Measurements from ENCODE around the gene EEF1A2.

EEF1A2 gene

DNA sequence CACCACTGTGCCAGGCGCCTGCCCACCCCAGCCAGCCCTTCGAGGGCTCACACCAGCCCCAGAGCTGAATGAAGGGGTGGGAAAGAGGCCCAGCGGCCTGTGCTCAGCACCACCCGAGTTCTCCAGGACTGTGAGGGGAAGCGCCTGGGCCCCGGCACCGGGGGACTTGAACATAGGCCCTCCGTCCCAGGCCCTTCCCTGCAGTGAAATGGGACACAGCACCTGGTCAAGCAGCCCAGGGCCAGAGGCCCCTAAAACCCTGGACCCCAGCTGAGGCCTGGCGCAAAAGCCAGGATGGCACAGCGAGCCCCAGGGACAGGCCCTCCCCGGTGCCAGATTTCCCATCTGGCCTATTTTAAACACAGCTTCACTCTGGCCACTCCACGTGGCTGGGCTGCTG lies 30.5 kb downstream of the EEF1A2 start:
- no peak for DNase-seq (ENCODE audit: low read depth)

DNA sequence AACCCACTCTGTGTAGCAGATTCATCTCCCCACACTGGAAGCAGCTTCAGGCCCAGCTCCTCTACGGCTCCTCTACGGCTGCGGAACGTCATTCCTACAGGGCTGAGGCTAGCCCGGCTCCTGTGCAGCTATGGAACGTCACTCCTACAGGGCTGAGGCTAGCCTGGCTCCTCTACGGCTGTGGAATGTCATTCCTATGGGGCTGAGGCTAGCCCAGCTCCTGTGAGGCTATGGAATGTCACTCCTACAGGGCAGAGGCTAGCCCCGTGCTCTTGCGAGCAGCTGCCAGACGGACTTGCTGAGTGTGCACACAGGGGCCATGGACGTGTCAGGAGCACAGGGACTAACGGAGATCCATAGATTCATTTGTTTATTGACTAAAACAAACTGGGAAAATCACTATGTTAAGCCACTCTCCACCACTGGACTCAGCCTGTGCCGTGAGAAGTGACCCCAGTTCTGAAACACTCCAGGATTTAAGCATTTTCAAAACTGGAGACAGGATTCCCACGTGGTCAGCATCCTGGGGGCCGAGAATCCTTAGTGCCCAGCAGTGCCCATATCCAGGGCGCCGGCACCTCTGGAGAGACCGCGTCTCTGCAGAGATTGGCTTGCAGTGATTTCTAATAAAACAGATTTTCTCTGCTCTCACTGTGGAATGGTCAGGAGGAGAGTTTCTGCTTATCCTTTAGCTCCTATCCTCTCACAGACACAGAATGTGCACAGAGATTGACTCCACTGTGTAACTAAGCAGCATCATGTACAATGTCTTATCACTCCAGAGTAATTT lies 31.4 kb downstream of the EEF1A2 start:
- DNase-seq (ENCODE audit: low read depth), result no peak

DNA sequence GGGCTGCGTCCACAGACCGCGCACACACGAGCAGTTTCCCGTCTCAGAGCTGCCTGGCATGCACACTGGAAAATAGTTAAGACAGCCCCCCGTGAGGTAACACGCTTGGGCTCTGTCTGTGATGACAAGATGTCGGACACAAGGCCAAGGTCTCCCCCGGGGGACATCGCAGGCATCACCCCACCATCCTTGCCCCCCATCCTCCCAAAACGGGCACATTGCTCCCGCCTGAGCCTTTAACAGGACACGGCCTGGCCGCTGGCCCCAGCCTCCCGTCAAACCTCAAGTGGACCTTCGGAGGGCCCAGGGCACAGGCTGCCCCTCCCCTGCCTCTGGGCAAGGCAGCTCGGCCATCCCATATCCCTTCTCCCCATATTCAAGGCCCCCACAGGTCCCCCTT lies 32.0 kb downstream of the EEF1A2 start:
- no peak for DNase-seq (ENCODE audit: low read depth)

GRCh38 chr20:63466250-63466825 lies 32.5 kb downstream of the EEF1A2 start:
- DNase-seq (ENCODE audit: low read depth), result no peak

GRCh38 chr20:63465380-63466249 lies 33.3 kb downstream of the EEF1A2 start:
- DNase-seq (ENCODE audit: low read depth), result no peak

GRCh38 chr20:63464289-63464635 lies 34.6 kb downstream of the EEF1A2 start:
- DNase-seq (ENCODE audit: low read depth), result no peak

GRCh38 chr20:63463400-63464288 lies 35.2 kb downstream of the EEF1A2 start:
- no peak for DNase-seq (ENCODE audit: low read depth)

DNA sequence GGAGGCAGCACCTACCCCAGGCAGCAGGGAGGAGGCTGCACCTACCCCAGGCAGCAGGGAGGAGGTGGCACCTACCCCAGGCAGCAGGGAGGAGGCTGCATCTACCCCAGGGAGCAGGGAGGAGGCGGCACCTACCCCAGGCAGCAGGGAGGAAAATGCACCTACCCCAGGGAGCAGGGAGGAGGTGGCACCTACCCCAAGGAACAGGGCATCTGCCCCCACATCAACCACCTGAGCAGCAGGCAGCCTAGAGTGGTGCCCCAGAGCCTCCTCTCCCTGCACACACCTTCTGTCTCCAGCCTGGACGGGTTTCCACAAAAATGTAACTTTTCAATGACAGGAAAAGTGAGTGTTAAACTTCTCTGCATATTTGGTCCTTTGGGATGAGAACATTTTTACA lies 36.6 kb downstream of the EEF1A2 start:
- DNase-seq (ENCODE audit: low read depth), result no peak

DNA sequence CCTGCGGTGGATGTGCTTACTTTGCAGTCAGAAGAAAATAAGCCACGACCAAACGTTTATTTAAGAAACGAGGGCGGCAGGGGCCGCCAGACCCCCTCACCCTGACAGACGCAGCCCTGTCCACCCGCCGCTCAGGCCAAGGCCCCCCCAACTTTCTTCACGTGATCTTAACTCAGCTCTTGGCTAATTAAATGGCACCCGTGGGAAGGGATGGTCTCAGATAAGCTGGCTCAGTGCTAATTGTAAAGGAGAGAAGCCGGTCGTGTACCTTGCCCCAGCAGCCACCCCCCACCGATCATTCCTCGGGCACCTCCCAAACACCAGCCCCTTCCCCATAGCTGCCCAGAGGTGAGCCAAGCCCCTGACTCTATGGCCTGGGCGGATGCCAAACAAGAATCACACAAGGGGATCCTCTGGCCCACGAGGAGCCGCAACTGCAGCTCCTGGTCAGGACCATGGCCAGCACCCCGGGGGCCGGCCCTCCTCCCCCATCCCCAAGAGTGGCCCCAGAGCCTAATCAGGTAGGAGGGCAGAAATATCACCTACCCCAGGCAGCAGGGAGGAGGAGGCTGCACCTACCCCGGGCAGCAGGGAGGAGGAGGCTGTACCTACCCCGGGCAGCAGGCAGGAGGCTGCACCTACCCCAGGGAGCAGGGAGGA lies 37.6 kb downstream of the EEF1A2 start:
- no peak for DNase-seq (ENCODE audit: low read depth)

GRCh38 chr20:63459070-63459380 lies 39.9 kb downstream of the EEF1A2 start:
- no peak for DNase-seq (ENCODE audit: low read depth)

GRCh38 chr20:63458170-63459069 lies 40.5 kb downstream of the EEF1A2 start:
- no peak for DNase-seq (ENCODE audit: low read depth)

DNA sequence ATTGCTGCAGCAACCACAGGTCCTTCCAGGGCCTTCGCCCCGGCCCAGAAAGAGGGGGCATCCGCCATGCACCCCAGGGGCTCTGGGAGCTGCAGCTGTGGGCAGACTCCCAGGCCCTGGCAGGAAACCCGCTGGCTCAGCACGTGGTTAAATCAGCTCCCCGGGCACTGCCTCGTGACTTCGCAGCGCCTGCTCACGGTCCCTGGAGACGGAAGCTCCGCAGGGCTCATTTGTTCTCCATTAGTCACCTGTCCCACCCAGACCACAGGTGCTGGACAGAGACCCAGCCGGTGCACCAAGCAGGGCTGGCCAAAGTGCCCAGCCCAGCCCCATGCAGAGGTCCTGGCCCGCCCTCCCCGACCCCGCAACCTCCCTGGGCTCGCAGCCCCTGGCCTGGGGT lies 41.1 kb downstream of the EEF1A2 start:
- no peak for DNase-seq (ENCODE audit: low read depth)

- no peak for DNase-seq (ENCODE audit: low read depth)
Observed at GRCh38 chr20:63456429-63457284, 42.2 kb downstream of the EEF1A2 start.

DNA sequence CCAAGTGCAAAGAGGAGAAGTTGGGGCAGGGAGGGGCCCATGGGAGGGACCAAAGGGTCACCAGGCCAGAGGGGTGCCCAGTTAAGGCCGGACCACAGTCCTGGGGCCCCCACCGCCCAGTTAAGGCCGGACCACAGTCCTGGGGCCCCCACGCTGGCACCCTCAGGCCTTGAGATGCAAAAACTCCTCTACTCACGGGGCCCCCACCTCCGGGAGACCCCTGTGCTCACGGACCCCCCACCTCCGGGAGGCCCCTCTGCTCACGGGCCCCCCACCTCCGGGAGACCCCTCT lies 43.4 kb downstream of the EEF1A2 start:
- no peak for DNase-seq (ENCODE audit: low read depth)

- no peak for DNase-seq (ENCODE audit: low read depth)
Observed at GRCh38 chr20:63454731-63455567, 43.9 kb downstream of the EEF1A2 start.

DNA sequence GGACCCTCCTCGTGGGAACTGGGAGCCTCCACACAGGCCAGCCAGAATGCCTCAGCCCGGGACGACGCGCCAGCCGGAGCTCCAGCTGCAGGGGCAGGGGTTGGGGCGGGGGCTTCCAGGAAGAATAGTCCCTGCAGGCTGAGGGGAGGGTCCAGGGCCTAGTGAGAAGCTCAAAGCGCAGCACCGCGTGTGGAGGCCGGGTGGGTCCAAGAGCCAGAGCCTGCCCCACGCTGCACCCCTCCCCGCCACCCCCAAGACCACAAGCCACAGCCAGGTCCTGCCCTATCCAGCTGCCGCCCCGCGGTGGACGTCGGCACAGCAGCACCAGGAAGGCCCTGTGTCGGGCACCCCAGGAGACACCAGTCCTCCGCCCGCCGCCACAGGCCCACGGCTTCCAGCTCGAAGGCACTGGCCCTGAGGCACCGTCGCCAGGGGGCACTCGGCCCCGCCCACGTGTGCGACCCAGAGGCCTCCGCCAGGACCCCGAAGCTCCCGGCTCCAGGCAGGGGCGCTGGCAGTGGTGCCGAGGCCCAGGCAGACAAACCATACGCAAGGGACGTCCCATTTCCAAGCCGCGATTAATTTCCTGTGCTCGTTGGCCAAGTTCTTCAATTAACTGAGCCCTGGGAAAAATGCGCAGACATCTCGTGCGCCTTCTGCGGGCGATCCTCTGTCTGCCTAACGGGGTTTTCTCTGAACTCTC lies 45.9 kb downstream of the EEF1A2 start:
- no peak for DNase-seq (ENCODE audit: low read depth)

DNA sequence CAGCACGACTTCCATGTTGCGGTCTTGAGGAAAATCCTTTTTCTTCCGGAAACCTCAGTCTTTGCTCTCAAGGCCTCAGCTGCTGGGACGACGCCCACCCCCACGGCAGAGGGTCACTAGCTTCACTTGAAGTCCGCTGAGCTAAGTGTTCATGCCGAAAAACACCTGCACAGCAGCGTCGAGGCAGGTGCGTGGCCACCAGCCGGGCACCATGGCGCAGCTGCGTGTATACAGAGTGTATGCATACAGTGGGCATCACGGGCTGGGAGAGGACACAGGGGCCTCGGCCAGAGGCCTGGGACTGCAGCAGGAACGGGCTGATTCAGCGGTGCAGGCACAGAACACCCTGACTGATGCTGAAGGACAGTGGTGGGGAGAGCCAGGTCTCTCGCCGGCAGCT lies 46.5 kb downstream of the EEF1A2 start:
- DNase-seq (ENCODE audit: low read depth), result no peak

- DNase-seq (ENCODE audit: low read depth), result no peak
Observed at GRCh38 chr20:63451821-63452220, 47.1 kb downstream of the EEF1A2 start.
